Neuronal stem cell (in vitro differentiated cells): Measurements from ENCODE around the gene SESTD1.
"Not testable (repeated sequence)": the region's sequence is repeated elsewhere in the genome, so short reads cannot be mapped to it uniquely, and the experiment has no call there.

Experiments used
- DNase-seq: peaks from one replicate; pipeline ENCODE4 v3.0.0-alpha.2; 2013; ENCODE audit warnings: low spot score
- H2AFZ ChIP-seq: one replicate; pipeline ENCODE4 v1.6.1; 2013; ENCODE audit warnings: mild to moderate bottlenecking, low read length, inconsistent platforms
- H2AK5ac ChIP-seq: 2 replicates; pipeline ENCODE4 v1.6.1; 2013; ENCODE audit warnings: low read depth, mild to moderate bottlenecking, inconsistent platforms, low read length, moderate library complexity, mixed read lengths
- H2BK120ac ChIP-seq: 2 replicates; pipeline ENCODE4 v1.6.1; 2013; ENCODE audit warnings: low read depth, mild to moderate bottlenecking, inconsistent platforms, low read length, moderate library complexity, mixed read lengths
- H2BK12ac ChIP-seq: one replicate; pipeline ENCODE4 v1.6.1; 2013; ENCODE audit warnings: low read length, inconsistent platforms
- H2BK15ac ChIP-seq: 2 replicates; pipeline ENCODE4 v1.6.1; 2013; ENCODE audit warnings: mild to moderate bottlenecking, low read length, inconsistent platforms, mixed read lengths
- H2BK5ac ChIP-seq: one replicate; pipeline ENCODE4 v1.6.1; 2013; ENCODE audit warnings: inconsistent platforms, mild to moderate bottlenecking, low read length, moderate library complexity
- H3K14ac ChIP-seq: one replicate; pipeline ENCODE4 v1.6.1; 2013; ENCODE audit warnings: low read length, inconsistent platforms
- H3K18ac ChIP-seq: 2 replicates; pipeline ENCODE4 v1.6.1; 2013; ENCODE audit warnings: low read length, inconsistent platforms
- H3K23ac ChIP-seq: 2 replicates; pipeline ENCODE4 v1.6.1; 2013; ENCODE audit warnings: low read depth, mild to moderate bottlenecking, mixed read lengths, low read length, inconsistent platforms; ENCODE audit not compliant: poor library complexity
- H3K27ac ChIP-seq: replicated peaks from 3 replicates; pipeline ENCODE4 v1.5.1; 2013; ENCODE audit warnings: low read length, inconsistent platforms
- H3K27me3 ChIP-seq, 3 experiments: 2 replicates each; pipeline ENCODE4 v1.6.1; 2013; ENCODE audit warnings: low read length in 3 of 3, mild to moderate bottlenecking in 2 of 3, inconsistent platforms in 1 of 3, low read depth in 1 of 3, mixed read lengths in 1 of 3, moderate library complexity in 1 of 3; ENCODE audit not compliant: control insufficient read depth in 3 of 3, insufficient read depth in 3 of 3
- H3K36me3 ChIP-seq, 2 donors: replicated peaks in 1 of 2; 2 replicates each; pipeline ENCODE4 v1.6.1; 2013; ENCODE audit warnings: low read length in 2 of 2; ENCODE audit not compliant: control insufficient read depth in 2 of 2, insufficient read depth in 2 of 2
- H3K4ac ChIP-seq: 2 replicates; pipeline ENCODE4 v1.6.1; 2013; ENCODE audit warnings: inconsistent platforms, mild to moderate bottlenecking, low read length, moderate library complexity
- H3K4me1 ChIP-seq, 2 donors: 1 replicate in 1 of 2; 2 replicates in 1 of 2; pipeline ENCODE4 v1.6.1; 2013; ENCODE audit warnings: low read length in 2 of 2, low read depth in 1 of 2; ENCODE audit not compliant: control insufficient read depth in 2 of 2, insufficient read depth in 1 of 2
- H3K4me2 ChIP-seq: one replicate; pipeline ENCODE4 v1.6.1; 2013; ENCODE audit warnings: mild to moderate bottlenecking, low read length, inconsistent platforms; ENCODE audit not compliant: insufficient read depth, poor library complexity, severe bottlenecking
- H3K4me3 ChIP-seq, 2 donors: 2 replicates each; pipeline ENCODE4 v1.5.1; 2013; ENCODE audit warnings: low read length in 2 of 2, mild to moderate bottlenecking in 2 of 2, inconsistent platforms in 1 of 2, moderate library complexity in 1 of 2
- H3K79me1 ChIP-seq: one replicate; pipeline ENCODE4 v1.6.1; 2013; ENCODE audit warnings: low read depth, mild to moderate bottlenecking, inconsistent platforms, low read length, moderate library complexity
- H3K9ac ChIP-seq: one replicate; pipeline ENCODE4 v1.6.1; 2013; ENCODE audit warnings: mild to moderate bottlenecking, low read depth, low read length, inconsistent platforms; ENCODE audit not compliant: poor library complexity
- H3K9me3 ChIP-seq, 2 donors: replicated peaks in 1 of 2; 2 replicates each; pipeline versions ENCODE3 to v1.6.1; 2013; ENCODE audit warnings: low read length in 2 of 2, mild to moderate bottlenecking in 2 of 2, inconsistent platforms in 1 of 2, low read depth in 1 of 2, mixed read lengths in 1 of 2, moderate library complexity in 1 of 2; ENCODE audit not compliant: control insufficient read depth in 2 of 2, insufficient read depth in 1 of 2
- H4K8ac ChIP-seq: one replicate; pipeline ENCODE4 v1.6.1; 2013; ENCODE audit warnings: low read depth, mild to moderate bottlenecking, inconsistent platforms, low read length, moderate library complexity
- H4K91ac ChIP-seq: one replicate; pipeline ENCODE4 v1.6.1; 2013; ENCODE audit warnings: low read length, low read depth, mild to moderate bottlenecking, inconsistent platforms; ENCODE audit not compliant: poor library complexity
- WGBS, 2 donors: extraction: QIAGEN DNeasy Blood & Tissue Kit; methylation state at CpG; one replicate each; pipeline ENCODE4 v1.1.7; 2013; ENCODE audit warnings: missing lambda C conversion rate in 2 of 2, mixed read lengths in 1 of 2; ENCODE audit not compliant: insufficient read length in 2 of 2, insufficient replicate concordance in 1 of 2; ENCODE audit errors: extremely low coverage in 2 of 2; 5-methylcytosine and 5-hydroxymethylcytosine counted together

Gene SESTD1

GRCh38 chr2:179211355-179211754 is 53.3 kb downstream of the SESTD1 start:
- Histone ChIP-seq H3K4ac (no peak overlapping the region), H3K27ac (no peak overlapping the region), H3K23ac (no peak overlapping the region), H3K18ac (no peak overlapping the region), H2BK12ac (no peak overlapping the region), H3K4me1 (no peaks in the 10 kb centered on the region), H2BK15ac (no peak overlapping the region), H3K9me3 (peaks cover 0 to 4% of the 10 kb centered on the region in 2 donors), H2BK5ac (no peak overlapping the region), H3K27me3 (no peaks in the 10 kb centered on the region), H2BK120ac (no peak overlapping the region), H4K8ac (no peak overlapping the region), H3K14ac (no peak overlapping the region), H3K4me3 (no peak overlapping the region), H3K4me2 (no peak overlapping the region), H3K36me3 (no peaks in the 10 kb centered on the region), H2AFZ (no peak overlapping the region), H4K91ac (no peak overlapping the region), H2AK5ac (no peak overlapping the region), H3K79me1 (no peaks in the 10 kb centered on the region), H3K9ac (no peak overlapping the region)
- no peak for DNase-seq
- no CpG with 5 or more reads among the region's 4 CpGs for WGBS, 2 donors

GRCh38 chr2:179208277-179208676 is 56.4 kb downstream of the SESTD1 start:
- not testable (repeated sequence) for H3K79me1 ChIP-seq, DNase-seq, H3K27me3 ChIP-seq, H3K27ac ChIP-seq, H3K4ac ChIP-seq, H2AK5ac ChIP-seq, H3K23ac ChIP-seq, H2AFZ ChIP-seq, H3K14ac ChIP-seq, H3K4me2 ChIP-seq, H4K8ac ChIP-seq, H2BK15ac ChIP-seq, H3K36me3 ChIP-seq, H4K91ac ChIP-seq, H2BK120ac ChIP-seq, H3K4me3 ChIP-seq, H3K18ac ChIP-seq, H3K4me1 ChIP-seq, H3K9ac ChIP-seq, H2BK5ac ChIP-seq, H3K9me3 ChIP-seq, H2BK12ac ChIP-seq
- WGBS, 2 donors, result no CpG with 5 or more reads among the region's 1 CpG

GRCh38 chr2:179207047-179207446 is 57.6 kb downstream of the SESTD1 start:
- Histone ChIP-seq H3K79me1 (no peaks in the 10 kb centered on the region), H3K27ac (no peak overlapping the region), H3K36me3 (no peaks in the 10 kb centered on the region), H3K27me3 (no peaks in the 10 kb centered on the region), H3K4me2 (no peak overlapping the region), H3K4me1 (no peaks in the 10 kb centered on the region), H2AFZ (no peak overlapping the region), H3K23ac (no peak overlapping the region), H3K14ac (no peak overlapping the region), H3K18ac (no peak overlapping the region), H2BK15ac (no peak overlapping the region), H2BK5ac (no peak overlapping the region), H3K4me3 (no peak overlapping the region), H4K91ac (no peak overlapping the region), H3K4ac (no peak overlapping the region), H2BK120ac (no peak overlapping the region), H3K9ac (no peak overlapping the region), H4K8ac (no peak overlapping the region), H2BK12ac (no peak overlapping the region), H2AK5ac (no peak overlapping the region), H3K9me3 (peaks cover 10 to 13% of the 10 kb centered on the region in 2 donors)
- DNase-seq, result no peak
- no CpG with 5 or more reads among the region's 5 CpGs for WGBS, 2 donors

- H3K36me3 ChIP-seq, result no peaks in the 10 kb centered on the region
- WGBS, 2 donors, result no CpG with 5 or more reads among the region's 3 CpGs
- no peak overlapping the region for H3K4me3 ChIP-seq
- no peak overlapping the region for H2AK5ac ChIP-seq
- no peak overlapping the region for H3K18ac ChIP-seq
- H3K27ac ChIP-seq, result no peak overlapping the region
- H3K9ac ChIP-seq, result no peak overlapping the region
- H2AFZ ChIP-seq, result no peak overlapping the region
- peaks cover 8 to 10% of the 10 kb centered on the region in 2 donors for H3K9me3 ChIP-seq
- H3K4ac ChIP-seq, result no peak overlapping the region
- no peaks in the 10 kb centered on the region for H3K79me1 ChIP-seq
- no peak for DNase-seq
- H3K27me3 ChIP-seq, result no peaks in the 10 kb centered on the region
- no peaks in the 10 kb centered on the region for H3K4me1 ChIP-seq
- H2BK12ac ChIP-seq, result no peak overlapping the region
- H4K91ac ChIP-seq, result no peak overlapping the region
- no peak overlapping the region for H2BK15ac ChIP-seq
- H3K23ac ChIP-seq, result no peak overlapping the region
- no peak overlapping the region for H2BK5ac ChIP-seq
- H2BK120ac ChIP-seq, result no peak overlapping the region
- no peak overlapping the region for H4K8ac ChIP-seq
- H3K4me2 ChIP-seq, result no peak overlapping the region
- no peak overlapping the region for H3K14ac ChIP-seq
Observed at GRCh38 chr2:179201869-179202268, 62.8 kb downstream of the SESTD1 start.
